Endothelial cell of hepatic sinusoid (primary cell): ENCODE data around the gene TMEM98.
"Not testable (repeated sequence)": the region's sequence is repeated elsewhere in the genome, so short reads cannot be mapped to it uniquely, and the experiment has no call there.

ENCODE experiments used
- in situ Hi-C: cut with HindIII; loops from 2 replicates; pipeline ENCODE4 v1.10.0; 2017; ENCODE audit warnings: low sequenced_read_pairs

Gene TMEM98, protein sequence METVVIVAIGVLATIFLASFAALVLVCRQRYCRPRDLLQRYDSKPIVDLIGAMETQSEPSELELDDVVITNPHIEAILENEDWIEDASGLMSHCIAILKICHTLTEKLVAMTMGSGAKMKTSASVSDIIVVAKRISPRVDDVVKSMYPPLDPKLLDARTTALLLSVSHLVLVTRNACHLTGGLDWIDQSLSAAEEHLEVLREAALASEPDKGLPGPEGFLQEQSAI

DNA sequence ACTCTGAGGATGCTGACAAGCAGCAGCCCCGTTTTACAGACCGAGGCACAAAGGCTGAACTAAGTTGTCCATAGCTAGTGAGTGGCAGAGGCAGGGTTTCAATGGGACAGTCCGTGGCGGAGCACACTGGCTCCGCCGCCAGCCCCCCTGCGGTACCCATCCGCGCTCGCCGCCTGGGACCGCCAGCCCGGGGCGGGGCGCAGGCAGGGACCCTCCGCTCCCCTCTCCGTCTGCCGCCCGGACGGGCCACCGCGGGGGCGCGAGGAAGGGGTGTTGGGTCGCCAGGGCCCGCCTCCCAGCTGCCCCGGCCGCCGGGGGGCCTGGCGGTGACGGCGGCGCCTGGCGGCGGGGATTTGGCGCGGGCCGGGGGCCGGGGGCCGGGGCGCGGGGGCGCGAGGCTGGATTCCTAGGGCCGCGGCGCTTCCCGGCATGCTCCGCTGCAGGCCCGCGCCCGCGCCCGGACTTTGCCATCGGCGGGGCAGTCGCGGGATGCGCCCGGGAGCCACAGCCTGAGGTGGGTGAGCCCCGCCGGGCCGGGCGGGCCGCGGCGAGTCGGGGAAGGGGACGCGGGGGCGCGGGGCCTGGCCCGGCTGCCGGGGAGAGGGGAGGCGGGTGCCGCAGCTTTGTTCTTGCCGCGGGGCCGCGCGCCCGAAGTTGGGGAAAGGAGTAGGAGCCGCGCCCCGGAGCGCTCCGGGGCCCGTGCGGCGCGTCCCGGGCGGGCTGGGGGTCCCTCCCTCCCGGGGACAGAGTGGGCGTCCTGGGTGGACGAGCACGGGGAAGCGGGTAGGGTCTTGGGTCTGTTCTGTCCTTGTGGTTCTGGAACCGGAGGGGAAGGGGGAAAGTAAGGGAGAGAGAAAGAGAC is at the start of gene TMEM98:
TMEM98 (plus strand) TSS at position 430 of the 862 bp plus-strand sequence. CDS start 3,376 bp downstream, outside the sequence.
- in situ Hi-C loops: no loop called here

DNA sequence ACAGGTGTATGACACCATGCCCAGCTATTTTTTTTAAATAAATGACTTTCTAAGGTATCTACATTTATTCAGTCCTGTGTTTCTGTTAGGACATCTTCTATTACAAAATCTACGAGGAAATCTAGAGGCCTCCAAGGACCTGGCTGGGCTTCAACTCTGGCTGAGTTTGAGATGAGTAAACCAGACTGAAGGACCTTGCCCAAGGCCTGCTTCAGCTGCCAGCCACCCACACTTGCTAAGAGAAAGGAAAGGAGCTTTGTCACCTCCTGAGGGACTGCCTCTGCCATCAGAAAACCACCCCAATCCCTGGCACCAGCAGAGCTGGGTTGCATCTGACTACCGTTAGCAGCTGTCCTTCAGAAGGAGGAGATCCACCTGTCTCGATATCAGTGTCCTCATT is 49.7 kb upstream of the TMEM98 start:
- in situ Hi-C loops: loop anchor here (10.0 kb wide), 1 partner anchor 83 kb away; no protein-coding TSS in a partner anchor

DNA sequence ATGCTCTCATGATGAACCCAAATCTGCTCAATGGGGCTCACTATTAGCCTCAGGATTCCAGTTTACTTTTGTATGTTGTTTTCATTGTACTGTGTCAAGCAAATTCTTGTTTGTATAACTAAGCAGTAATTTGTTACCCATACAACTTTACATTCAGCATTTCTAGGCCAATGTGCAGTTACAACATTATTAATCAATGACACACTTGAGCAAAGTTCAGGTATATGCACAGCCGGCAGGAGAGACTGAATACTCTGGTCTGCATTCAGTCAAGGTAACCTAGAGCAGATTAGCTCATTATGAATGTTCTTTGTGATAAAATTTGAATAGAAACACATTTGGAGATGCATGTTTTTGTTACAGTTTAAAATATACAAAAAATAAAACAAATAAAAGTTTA is 48.8 kb upstream of the TMEM98 start:
- in situ Hi-C loops: loop anchor here (10.0 kb wide), 1 partner anchor 84 kb away; no protein-coding TSS in a partner anchor

DNA sequence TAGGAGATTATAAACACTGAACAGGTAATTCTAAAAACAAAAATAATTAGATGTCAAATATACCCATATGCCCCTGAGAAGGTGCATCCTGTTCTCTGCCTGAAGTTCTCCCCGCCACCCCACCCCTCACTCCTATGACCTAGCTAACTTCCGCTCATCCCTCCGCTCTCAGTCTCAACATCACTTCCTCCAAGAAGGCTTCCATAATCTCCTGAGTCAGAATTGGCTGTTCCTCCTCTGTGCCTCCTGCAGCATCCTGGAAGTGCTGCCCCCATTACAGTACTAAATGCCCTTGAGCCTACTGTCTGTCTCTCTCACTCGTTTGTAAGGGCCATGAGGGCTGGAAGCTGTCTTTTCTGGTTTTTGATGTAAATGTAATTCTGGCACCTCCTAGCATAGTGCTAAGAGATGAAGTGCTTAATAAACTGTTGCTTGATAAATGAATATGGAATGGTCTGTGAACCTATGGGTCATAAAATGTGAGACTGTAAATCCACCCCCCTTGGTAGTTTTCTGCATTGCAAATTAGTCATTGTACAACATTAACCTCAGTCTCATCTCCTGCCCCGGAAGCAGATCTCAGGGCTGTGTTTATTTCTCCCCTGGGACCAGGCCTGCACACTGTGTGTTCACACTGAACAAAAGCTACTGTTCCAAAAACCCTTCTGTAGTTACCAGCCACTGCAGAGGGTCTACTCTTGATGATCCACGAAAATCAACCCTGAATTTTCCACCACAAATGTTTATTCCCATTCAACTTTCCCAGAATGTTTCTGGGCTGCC is 47.1 kb upstream of the TMEM98 start:
- in situ Hi-C loops: no loop called here

DNA sequence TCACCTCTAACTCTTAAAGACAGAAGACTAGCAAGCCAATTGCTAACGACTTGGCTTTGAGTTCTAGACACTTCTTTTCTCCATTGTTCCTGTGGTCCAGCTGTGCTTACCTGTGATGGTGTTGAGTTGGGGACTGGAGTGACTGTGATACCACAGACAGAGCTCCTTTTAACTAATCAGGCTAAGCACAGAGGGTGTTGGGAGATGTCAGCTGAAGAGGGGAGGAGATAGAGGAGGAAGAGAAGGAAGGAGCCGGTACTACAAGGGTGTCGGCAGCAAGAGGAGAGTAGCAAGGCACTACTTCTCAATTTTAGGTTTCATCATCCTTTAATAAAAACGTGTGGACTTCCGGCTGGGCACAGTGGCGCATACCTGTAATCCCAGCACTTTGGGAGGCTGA is 45.9 kb upstream of the TMEM98 start:
- in situ Hi-C loops: no loop called here

DNA sequence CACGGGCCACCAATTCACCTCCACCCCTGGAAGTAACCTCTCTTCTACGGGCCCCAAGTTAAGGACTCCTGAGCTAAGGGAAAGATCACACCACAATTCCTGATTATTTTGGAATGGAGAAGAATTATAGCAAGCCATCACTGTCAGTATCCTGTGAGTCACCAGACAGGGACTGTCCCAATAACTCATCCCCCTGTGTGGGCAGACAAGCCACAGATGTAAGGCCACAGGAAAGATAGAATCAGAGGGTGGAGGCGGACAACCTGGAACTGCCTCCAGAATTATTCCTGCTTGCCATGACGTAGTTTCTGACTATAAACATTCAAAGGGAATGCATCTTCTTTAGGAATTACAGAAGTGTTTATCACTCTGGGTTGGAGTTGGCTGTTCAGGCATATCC is 45.2 kb upstream of the TMEM98 start:
- in situ Hi-C loops: no loop called here

DNA sequence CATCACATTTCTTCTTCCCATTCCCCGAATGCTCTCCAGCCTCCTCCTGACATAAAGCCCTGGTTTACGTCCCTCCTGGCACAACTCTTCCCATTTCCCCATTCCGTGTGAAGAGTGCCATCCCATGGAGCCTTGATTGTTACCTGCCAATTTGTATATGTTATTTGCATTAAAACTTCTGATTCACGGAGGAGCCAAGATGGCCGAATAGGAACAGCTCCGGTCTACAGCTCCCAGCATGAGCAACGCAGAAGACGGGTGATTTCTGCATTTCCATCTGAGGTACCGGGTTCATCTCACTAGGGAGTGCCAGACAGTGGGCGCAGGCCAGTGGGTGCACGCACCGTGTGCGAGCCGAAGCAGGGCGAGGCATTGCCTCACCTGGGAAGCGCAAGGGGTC is 41.0 kb upstream of the TMEM98 start:
- in situ Hi-C loops: not testable (repeated sequence)

DNA sequence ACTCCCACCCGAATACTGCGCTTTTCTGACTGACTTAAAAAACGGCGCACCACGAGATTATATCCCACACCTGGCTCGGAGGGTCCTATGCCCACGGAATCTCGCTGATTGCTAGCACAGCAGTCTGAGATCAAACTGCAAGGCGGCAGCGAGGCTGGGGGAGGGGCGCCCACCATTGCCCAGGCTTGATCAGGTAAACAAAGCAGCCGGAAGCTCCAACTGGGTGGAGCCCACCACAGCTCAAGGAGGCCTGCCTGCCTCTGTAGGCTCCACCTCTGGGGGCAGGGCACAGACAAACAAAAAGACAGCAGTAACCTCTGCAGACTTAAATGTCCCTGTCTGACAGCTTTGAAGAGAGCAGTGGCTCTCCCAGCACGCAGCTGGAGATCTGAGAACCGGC is 40.5 kb upstream of the TMEM98 start:
- in situ Hi-C loops: not testable (repeated sequence)

DNA sequence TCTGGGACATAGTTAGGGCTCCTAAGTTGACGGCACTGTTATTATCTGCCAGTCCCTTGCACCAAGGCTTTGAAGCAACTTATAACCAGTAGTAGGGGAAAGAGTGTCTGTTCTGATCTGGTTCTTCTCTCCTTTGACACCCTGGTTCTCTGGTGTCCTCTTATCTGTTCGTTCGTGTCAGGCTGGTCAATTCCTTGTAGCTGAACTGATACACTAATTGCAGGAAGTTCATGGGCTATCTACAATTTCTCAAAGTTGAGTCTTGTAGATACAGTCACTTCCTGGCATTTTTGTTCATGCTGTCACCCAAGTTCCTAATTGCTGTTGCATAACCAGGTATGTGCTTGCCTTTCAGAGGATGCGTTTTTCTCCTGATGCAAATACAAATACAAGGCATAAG is 33.7 kb upstream of the TMEM98 start:
- in situ Hi-C loops: no loop called here

DNA sequence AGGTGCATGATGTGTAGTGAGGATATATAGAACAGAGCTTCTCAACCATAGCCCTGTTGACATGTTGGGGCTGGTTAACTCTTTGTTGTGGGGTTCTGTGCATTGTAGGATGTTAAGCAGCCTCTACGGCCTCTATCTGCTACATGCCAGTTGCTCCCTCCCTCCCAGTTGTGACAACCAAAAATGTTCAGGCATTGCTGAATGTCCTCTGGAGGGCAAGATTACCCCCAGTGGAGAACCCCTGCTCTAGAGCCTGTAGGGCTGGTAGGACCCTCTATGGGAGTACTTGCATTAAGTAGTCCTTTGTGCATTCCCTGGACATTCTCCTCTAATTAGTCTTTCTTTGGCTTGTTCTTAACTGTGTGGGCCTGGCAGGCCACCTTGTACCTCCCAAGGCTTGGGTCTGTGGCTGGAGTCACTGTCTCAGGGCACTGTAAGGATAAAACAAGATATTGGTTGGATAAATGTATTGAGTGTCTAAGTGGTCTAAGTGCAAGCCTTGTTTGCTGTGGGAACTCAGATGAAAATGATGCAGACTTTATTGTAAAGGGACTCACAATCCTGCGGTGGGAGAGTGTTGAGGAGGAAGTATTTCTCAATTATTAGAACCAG is 31.2 kb upstream of the TMEM98 start:
- in situ Hi-C loops: no loop called here

DNA sequence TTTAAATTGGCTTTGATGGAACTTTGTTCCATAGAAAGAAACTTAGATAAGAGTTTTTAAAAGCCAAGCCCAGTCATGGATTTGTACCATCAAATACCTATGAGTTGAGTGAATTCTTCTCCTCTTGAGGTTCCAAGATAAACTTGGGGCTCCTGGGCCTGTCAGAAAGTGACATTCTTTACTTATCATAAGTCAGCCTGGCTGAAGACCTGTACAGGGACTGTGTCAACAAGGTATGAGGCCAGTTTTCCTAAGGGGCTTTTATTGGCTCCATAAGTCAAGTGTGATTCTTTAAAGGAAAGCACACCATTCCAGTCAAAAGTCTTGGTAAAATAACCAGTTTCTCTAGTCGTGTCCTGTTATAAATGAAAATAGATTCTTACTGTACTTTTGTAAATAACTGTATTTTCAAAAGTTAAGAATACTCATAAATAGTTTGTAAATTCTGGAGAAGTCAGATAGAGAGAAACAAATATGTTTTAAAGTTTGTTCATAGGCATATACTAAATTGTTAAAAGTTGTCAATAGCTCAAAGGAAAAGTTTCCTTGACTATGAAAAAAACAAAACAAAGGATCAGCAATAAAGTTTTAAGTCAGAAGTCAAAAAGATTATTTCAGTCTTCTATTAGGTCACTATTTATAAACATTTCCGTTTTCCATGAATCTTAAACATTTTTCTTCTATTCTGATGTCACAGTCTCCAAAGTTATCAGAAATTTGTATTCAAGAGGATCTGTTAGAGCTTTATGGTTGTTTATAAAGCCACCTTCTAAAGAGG is 28.5 kb upstream of the TMEM98 start:
- in situ Hi-C loops: no loop called here

DNA sequence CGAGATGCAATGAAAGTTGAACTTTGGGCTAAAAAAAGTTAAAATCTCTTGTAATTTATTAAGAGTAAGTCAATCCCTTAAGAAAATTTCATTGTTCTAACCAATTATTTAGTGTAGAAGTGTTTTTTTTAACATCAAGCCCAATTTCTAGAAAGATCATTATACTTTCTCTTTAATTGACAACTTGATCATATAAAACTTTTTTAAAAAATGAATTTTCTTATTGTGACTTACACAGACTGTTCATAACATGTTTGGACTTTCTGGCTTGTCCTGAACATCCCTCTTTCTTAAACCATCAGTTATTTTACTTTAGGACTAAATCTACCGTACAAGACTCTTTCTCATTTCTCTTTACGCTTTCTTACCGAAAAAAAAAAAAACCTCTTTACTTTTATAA is 26.2 kb upstream of the TMEM98 start:
- in situ Hi-C loops: no loop called here

DNA sequence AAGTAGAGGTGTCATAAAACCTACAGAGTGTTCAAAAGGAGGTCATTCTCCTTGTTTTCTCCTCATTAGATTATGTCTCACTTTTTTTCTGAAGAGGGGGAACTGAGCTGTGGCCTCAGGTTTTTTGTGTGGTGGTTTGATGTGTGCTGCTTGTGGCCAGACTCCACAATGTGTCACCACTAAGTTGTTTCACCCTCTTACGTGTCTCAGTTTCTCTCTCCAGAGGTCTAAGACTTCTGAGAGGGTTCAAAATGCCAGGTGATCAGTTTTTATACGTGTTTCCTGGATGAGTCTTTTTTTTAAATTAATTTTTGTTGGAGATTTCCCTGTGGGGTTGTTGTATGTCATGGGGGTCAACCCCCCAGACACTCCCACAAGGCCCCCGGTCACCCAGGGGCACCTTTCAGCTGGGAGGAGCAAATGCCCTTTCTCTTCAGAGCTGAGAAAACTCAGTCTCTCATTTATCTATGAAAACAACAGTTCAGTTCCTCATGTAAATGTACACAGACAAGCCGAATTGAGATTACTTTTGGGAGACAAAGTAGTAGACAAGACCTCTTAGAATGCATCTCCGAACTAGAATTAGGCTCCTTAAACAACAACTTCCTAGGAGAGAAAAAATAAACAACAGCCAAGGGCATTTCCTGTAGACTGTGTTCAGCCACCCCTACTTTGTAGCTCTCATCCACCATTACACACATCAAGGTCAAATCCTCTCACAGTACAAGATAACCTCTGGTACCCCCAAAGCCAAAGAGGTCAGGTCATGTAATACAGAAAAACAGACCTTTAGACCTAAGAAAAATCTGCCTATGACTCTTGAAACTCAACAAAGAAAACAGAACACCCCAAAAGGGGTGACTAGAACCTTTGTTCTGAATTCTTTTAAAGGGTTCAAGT is 23.9 kb upstream of the TMEM98 start:
- in situ Hi-C loops: no loop called here

DNA sequence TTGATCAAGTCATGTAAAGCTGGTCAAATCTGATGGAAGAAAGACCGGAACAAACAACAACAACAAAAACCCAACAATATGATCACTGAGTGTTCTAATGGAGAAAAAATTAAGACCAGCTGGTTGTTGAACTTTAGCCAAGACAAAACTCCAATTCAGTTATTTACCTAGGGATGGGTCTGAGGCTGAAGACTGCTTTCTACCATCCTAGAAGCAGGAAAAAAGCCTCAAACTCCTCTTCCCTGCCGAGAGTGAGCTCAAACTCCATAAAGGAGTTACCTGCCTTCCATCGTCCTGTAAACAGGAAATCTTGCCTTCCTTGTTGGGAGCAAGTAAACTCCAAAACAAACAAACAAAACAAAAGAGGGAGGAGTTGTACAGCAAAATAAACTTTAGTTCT is 23.1 kb upstream of the TMEM98 start:
- in situ Hi-C loops: no loop called here

DNA sequence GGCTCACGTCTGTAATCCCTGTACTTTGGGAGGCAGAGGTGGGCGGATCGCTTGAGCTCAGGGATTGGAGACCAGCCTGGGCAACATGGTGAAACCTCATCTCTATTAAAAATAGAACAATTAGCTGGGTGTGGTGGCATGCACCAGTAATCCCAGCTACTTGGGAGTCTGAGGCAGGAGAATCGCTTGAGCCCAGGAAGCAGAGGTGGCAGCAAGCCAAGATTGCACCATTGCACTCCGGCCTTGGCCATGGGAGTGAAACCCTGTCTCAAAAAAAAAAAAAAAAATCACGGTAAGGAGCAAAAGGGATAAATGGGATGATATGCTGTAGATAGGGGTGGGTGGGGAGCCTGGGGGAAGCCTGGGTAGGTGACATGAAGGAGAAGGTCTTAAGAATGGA is 20.4 kb upstream of the TMEM98 start:
- in situ Hi-C loops: no loop called here

DNA sequence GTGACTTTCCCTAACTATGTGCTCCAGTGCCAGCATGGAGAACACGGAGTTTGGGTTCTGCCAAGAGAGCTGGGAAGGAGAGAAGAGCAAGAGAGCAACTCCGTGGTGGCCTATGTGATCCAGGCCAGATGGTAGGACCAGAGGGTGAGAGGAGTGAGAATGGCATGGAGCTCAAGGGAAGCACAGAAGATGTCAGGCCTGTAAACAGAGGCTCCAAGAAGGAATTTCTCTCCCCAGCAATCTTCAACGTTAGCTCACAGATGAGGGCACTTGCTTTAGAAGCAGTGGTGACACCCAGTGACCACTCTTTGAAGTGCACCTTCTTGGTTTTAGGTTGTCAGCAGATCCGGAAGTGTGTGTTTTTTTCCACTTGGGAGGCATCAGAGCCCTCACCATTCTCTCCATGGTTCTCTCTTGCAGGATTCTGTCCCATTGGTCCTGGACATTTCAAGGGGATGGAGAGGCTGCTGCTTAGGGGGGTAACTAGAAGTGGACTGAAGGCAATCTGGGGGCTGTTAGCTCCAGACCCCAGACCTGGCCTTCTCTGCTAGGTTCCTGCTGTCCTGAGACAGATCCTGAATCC is 18.1 kb upstream of the TMEM98 start:
- in situ Hi-C loops: no loop called here

DNA sequence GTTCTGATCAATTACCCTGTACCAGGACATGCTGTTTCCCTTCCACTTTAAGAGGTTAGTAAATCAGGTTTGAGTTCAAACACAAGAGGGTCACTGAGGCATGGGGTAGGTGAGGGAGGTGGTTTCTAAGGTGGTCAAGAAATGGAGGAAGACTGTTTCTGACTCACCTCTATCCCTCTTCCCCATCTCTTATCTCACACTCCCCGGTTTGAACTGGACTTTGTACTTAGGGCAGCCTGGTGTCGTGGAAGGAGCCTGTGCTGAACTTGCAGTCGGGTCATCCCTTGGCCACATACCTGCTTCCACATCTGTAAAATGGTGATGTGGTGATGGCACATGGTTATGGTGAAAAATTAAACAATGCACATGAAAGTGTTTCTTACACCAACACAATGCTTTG is 17.2 kb upstream of the TMEM98 start:
- in situ Hi-C loops: no loop called here

DNA sequence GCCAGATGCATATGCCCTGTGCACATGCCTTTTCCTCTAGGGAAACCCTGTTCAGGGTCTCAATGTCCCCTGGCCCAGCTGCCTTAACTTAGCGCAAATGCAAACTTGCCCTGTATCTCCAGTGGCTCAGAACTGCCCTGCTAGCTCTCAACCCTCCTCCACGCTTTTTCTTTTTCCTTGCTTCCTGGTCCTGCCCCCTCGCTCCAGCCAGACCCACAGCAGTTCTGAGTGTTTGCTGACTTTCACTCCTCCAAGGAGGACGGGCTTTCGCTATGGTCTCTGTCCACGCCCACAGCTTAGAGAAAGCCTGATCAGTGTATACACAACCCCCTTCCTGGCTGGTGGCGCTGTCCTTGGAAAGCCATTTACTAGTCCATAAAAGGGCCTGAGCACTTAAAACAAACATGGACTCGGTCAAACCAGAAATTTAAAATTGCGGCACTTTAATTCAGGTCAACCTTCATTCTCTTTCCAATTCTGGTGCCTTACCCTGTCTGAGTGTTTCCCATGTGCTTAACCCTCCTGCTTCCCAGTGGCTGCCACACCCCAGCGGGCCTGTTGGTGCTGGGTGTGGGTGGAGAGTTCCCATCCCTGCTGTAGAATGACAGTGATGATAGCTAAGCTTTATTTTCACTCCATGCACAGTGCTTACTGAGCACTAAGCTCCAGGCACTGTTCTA is 15.6 kb upstream of the TMEM98 start:
- in situ Hi-C loops: no loop called here
